ENCODE data around the gene PRDM15.

DNA sequence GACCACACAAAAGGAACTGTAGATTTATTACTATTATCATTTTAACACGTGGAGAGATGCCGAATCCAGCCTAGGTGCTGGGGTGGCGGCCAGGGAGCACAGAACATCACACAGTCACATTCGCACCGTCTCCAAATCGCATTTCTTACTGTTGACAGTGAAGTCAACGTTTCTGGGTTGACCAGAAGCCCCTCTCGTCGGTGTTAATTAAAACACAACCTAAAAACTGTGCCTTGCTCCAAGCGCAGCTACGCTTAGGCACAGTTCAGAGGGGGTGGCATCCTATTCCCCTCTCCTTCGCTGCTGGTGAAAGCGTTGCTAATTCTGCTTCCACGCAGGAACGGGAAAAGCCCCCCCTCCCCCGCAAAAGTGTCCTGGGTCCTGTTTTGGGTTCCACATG is 116.4 kb downstream of the PRDM15 start:
- TF ChIP-seq, protein P1, sequence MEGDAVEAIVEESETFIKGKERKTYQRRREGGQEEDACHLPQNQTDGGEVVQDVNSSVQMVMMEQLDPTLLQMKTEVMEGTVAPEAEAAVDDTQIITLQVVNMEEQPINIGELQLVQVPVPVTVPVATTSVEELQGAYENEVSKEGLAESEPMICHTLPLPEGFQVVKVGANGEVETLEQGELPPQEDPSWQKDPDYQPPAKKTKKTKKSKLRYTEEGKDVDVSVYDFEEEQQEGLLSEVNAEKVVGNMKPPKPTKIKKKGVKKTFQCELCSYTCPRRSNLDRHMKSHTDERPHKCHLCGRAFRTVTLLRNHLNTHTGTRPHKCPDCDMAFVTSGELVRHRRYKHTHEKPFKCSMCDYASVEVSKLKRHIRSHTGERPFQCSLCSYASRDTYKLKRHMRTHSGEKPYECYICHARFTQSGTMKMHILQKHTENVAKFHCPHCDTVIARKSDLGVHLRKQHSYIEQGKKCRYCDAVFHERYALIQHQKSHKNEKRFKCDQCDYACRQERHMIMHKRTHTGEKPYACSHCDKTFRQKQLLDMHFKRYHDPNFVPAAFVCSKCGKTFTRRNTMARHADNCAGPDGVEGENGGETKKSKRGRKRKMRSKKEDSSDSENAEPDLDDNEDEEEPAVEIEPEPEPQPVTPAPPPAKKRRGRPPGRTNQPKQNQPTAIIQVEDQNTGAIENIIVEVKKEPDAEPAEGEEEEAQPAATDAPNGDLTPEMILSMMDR (IDR thresholded peaks at IDR 0.05) = no peak
- TF ChIP-seq POLR2A (IDR thresholded peaks at IDR 0.05) = no peak

Measured in thyroid gland (tissue), 4 donors.